ENCODE measurements around the gene A4GNT.
"Not testable (repeated sequence)": the region's sequence is repeated elsewhere in the genome, so short reads cannot be mapped to it uniquely, and the experiment has no call there.

Gene A4GNT

DNA sequence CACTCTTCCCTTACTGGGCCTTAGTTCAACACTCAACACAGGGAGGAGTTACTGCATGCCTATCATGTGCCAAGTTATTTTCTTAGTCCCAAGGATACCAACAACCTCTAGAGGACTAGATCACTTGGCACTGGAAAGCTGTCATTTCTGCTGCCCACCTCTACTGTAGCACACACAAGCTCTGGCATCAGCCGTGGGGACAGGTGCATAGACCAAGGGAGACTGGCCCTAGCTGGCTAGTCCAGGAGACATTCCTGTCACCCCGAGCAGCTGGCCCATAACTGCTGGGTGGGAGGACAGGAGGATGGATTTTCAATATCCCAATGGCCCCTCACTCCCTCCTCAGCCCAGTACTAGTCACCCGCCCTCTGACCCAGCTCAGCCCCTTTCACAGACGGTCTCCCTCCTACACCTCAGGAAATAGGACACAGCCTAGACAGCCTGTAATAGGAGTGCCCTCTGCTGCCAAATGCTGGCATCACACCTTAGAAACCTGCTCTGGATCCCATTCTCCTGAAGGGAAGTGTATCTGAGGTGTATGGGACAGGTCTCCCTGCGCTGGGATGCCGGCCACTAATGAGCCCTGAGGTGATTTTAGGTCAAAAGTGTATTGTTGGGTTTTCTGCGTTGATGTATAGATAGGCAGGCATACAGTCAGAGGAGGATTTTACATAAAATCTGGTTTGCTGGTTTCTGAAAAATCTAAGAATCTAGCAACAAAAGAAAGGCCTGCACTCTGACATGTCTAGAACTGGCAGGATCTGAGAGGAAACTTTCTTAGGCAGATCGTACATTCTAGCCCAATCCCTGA lies 13.4 kb downstream of the A4GNT start:
- DNase-seq (ENCODE audit: low read depth in 2 of 2) = peak in 1 of 2 donors; percentile 21

DNA sequence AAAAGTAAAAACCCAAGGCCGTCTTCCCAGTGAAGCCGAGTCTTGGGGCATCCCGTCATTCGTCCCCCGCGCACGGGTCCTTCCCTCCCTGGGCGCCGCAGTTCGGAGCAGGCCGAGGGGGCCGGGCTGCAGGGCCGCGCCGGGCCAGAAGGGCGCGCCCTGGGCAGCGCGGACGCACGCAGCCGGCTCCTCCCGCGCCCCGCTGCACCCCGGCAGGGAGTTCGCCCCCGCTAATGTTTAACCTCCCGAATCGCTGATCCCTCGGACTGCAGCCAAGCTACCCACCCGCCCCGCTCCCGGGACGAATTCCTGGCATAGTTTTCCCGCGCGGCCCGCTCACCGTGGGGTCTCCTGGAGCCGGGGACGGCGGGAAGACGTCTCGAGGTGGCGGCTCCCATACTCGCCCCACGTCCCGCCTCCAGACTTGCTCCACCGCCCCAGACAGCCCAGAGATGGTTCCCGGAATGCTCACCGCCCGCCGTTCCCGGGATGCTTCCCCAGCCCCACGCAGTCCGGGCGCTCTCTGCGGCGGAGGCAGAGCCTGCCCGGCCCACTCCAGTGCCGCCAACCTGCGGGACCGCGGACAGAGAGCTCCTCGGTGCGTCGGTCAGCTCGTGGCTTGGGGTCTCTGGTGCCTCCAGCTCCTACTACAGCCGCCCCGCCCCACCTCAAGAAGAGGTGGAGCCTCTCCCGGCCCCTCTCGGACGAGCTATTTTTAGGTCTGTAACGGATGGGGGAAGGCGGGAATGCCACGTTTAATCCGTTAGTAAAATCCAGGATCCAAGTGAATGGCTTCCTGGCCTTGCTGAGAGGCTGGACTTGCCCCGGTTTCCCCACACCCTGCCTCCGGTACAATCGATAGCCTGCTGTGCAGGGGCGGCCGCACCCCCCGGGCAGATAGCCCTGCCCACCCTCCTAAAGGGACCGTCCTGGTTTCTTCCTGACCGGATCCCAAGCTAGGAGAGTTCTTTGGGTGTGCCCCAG lies 16.9 kb downstream of the A4GNT start, which contains the start of gene DZIP1L:
DZIP1L (minus strand) TSS at position 621 of the 984 bp plus-strand sequence. CDS start 11,637 bp downstream, outside the sequence.
- DNase-seq (ENCODE audit: low read depth in 2 of 2) = peak in 1 of 2 donors; percentile 10

DNA sequence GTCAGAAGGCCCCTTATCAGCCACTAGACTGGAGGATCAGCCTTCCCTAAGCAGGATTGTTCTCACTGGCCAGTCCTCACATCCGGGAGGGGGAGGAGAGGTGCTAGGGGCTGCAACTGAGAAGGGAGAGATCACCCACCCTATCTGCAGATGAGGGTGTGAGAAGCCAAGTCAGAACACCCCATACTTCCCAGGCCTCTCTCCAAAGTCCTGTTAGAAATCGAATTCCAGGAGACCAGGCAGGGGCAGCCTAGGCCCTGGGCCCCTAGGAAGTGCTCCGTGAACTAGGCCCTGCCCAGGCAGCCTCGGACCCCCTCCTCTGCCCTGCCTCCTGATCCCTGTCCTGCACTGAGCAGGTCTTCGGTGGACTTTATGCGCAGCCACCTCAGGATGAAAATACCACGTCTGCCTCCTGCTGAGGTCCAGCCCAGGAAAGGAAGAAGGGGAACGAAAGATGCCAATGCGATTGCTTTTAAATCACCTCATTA lies 17.7 kb downstream of the A4GNT start:
- DNase-seq (ENCODE audit: low read depth in 2 of 2) = no peak

DNA sequence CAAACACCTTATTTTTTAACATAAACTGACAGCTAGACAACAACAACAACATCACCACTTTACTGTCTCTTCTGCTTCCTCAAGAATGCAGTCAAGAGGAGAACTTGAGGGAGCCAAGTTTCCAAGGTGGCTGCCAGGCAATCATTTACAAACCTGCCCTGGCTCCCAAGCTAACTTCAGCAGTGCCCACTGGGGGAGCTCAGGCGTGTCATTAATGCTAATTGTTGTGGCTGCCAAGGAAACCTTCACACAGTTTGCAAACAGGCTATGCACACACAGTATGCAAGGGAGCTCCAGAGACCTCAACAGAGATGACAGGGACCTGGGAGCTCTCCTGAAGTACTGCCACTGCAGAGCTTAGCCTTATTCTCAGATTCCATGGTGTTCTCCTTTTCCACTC lies 18.9 kb downstream of the A4GNT start:
- no peak for DNase-seq (ENCODE audit: low read depth in 2 of 2)

DNA sequence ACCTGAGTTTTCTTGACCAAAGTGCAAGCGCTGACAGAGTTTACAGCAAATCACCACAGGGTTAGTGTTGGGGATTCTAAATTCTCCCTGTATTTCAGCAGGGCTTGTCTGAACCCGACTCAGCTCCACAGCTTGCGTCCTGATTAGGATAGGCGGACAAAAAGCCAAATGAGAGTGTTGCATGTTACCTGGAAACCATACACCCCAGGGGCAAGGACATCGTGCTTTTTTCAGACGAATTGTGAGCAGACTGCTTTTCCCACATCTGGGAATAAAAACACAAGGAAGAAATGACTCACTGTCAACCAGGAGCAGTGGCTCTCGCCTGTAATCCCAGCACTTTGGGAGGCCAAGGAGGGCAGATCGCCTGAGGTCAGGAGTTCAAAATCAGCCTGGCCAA lies 19.8 kb downstream of the A4GNT start:
- no peak for DNase-seq (ENCODE audit: low read depth in 2 of 2)

DNA sequence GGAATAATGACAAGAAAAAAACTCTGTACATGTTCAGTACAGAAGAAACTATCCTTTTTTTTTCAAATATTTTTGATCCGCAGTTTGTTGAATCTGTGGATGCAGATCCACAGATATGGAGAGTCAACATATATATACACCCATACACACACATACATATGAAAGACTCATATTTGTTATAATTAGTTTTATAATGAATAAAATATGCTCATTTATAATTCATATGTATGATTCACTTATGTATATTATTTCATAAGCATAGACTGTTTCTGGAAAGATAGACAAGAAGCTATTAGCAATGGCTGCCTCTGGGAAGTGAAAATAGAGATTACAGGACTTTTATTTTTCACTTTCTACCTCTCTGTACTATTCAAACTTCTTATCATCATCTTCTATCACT lies 26.6 kb downstream of the A4GNT start:
- no peak for DNase-seq (ENCODE audit: low read depth in 2 of 2)

DNA sequence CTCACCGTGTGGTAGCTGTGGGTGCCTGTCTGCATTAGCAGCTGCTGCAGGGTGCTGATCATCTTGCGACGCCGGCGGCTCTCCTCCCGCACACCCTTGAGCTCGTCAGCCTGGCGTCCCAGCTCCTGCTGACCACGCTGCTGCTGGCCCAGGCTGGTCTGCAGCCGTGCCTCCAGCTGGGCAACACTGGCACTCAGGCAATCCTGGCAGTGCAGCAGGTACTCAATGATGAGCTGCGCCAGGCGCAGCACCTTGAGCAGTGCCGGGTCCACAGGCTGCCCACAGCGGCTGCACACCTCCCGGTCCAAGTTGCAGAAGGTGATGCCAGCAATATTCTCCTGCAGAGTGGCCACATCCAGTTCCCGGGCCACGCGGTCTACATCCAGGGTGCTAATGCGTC lies 28.7 kb downstream of the A4GNT start:
- no peak for DNase-seq (ENCODE audit: low read depth in 2 of 2)

DNA sequence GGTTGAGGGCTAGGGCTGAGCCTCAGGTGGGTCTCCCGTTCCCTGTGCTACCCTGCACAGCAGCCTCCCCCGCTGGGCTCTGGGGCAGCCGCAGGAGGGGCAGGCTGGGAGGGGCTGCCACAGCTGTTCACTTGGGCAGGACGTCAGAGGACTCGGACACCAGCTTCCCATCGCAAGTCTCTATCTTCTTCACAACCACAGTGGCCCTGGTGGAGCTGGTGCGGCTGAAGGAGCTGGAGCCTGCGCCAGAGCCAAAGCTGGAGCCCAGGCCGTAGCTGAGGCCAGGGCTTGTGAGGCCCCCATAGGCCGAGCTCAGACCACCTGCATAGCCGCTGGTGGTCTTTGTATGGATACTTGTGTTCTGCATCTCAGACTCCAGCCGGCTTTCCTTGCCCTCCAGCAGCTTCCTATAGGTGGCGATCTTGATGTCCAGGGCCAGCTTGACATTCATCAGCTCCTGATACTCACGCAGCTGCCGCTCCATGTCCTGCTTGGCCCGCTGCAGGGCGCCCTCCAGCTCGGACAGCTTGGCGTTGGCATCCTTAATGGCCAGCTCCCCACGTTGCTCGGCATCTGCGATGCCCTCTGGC lies 30.7 kb downstream of the A4GNT start:
- not testable (repeated sequence) for DNase-seq (ENCODE audit: low read depth in 2 of 2)

DNA sequence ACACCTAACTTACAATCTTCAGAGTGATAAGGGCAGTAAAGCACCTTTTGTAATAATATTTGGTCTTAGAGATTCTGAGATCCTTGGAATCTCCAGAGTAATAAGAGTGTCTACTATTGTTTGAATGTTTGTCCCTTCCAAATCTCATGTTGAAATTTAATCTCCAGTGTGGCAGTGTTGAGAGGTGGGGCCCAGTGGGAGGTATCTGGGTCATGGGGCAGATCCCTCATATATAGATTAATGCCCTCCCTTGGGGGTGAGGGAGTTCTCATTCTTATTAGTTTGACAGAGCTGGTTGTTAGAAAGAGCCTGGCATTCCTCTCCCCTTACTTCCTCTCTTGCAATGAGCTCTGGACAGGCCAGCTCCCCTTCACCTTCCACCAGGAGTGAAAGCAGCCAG lies 32.8 kb downstream of the A4GNT start:
- DNase-seq (ENCODE audit: low read depth in 2 of 2) = no peak

DNA sequence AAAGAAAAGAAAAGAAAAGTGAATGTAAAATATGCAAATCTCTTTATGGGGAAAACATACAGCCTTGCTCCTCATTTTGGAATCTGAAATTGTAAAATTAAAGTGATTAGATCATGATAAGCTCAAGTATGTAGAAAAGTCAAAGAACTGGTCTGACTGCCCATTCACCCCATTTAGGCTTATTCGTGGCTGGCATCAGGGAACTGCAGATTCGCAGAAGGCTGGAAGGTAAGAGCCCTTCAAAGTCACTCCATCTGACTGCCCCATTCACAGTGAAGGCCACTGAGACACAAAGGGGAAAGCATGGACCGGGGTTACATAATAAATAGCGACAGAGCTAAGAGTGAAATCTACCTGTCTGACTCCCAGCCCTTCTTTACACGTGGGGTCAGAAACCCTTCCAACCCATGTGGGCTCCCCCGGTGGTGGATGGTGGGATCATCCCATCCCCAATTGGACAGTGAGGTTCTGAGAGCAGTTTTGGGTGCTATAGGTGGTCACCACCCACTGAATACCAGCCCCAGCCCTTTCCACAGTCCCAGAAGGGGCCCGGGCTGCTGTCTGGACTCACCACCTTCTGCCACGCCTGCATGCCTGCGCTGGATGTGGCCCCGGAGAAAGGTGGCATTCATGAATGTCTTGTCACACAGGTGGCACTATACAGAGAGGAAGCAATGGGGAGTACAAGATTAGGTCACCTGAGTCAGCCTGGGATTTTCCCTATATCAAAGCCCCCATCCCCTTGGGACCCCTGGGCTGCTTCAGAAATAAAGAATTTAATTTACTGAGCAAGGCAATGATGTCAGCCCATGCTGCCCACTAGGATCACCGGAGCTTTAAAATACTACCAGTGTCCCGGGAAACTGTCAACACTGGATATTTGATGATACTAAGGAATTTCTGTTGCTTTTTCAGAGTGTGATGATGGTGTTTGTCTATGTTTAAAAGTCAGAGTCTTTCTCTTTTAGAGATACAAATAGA lies 34.7 kb downstream of the A4GNT start:
- no peak for DNase-seq (ENCODE audit: low read depth in 2 of 2)

DNA sequence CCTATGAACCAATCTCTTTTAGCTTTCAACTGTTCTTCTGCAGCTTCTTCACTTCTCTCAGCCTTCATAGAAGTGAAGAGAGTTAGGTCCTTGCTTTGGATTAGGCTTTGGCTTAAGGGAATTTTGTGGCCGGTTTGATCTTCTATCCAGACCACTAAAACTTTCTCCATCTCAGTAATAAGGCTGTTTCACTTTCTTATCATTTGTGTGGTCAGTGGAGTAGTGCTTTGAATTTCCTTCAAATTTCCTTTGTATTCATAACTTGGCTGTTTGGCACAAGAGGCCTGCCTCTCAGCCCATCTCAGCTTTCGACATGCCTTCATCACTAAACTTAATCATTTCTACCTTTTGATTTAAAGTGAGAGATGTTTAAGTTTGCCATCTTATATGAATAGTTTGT lies 38.5 kb downstream of the A4GNT start:
- no peak for DNase-seq (ENCODE audit: low read depth in 2 of 2)

DNA sequence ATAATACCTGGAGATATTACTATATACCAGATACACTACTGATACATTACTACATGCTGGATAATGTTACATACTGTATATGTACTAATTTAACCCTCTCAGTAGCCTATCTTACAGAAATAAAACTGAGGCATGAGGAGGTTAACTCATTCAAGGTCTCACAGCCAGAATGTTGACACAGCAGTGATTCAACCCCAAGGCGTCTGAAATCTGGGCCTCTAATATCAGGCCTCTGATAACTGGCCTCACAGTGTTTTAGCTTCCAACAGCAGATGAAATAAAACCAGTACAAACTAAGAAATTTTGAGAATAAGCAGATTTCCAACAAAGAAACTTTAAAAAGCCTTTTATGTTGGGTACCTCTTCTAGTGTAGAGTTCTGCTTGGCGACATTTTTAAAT lies 40.2 kb downstream of the A4GNT start:
- DNase-seq (ENCODE audit: low read depth in 2 of 2) = no peak

DNA sequence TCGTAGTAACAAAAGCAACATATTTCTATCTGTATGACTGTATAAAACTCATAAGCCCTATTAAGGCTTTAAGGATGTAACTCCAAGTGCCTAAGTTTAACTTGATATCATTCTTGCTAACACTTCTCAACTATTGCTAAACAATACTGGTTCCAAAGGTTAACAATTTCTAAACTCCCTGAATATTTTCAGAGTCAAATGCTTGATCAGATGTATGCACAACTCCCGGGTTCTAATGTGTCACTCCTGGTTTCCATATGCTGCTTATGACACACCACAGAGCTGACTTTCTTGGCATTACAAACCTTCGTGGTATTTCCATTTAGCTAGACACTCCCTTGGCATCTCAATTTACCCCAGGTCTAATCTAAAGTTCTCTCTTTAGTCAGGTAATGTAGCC lies 43.1 kb downstream of the A4GNT start:
- no peak for DNase-seq (ENCODE audit: low read depth in 2 of 2)

DNA sequence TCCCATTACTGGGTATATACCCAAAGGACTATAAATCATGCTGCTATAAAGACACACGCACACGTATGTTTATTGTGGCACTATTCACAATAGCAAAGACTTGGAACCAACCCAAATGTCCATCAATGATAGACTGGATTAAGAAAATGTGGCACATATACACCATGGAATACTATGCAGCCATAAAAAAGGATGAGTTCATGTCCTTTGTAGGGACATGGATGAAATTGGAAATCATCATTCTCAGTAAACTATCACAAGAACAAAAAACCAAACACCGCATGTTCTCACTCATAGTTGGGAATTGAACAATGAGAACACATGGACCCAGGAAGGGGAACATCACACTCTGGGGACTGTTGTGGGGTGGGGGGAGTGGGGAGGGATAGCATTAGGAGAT lies 46.4 kb downstream of the A4GNT start:
- DNase-seq (ENCODE audit: low read depth in 2 of 2) = not testable (repeated sequence)

DNA sequence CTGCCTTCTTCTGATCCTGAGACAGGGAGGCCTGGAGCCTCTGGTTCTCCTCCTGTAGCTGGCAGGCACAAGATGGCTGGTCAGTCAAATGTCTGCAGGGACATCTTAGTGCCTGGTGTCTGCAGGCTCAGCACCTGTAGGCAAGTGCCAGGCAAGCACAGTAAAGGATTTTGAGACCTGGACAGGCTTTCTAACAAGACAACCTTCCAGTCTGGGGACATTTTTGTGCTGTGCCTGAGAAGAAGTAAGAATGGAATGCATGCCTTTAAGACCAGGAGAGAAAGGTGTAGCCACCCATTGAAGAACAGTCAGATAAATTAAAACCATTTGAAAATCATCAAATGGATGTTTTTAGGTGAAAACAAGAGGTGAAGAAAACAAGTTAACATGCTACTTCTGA lies 48.0 kb downstream of the A4GNT start:
- no peak for DNase-seq (ENCODE audit: low read depth in 2 of 2)

DNA sequence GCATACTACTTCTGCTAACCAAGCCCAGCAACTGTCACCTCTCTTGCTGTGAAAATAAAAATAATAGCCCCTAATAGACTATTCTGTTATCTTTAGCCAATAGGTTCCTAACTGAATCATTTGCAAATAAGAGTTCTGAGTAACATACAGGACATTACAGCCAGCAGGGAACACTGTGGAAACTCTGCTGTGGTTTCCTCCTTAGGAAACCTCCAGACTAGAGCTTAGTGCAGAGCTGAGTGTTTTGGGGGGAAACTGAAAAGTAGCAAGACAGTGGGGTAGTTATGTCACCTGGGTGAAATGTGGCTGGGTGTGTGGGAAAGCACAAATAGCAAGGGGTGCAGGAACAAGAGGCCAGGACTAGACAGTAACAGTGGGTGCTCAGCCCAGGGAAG lies 49.2 kb downstream of the A4GNT start:
- DNase-seq (ENCODE audit: low read depth in 2 of 2) = no peak

DNA sequence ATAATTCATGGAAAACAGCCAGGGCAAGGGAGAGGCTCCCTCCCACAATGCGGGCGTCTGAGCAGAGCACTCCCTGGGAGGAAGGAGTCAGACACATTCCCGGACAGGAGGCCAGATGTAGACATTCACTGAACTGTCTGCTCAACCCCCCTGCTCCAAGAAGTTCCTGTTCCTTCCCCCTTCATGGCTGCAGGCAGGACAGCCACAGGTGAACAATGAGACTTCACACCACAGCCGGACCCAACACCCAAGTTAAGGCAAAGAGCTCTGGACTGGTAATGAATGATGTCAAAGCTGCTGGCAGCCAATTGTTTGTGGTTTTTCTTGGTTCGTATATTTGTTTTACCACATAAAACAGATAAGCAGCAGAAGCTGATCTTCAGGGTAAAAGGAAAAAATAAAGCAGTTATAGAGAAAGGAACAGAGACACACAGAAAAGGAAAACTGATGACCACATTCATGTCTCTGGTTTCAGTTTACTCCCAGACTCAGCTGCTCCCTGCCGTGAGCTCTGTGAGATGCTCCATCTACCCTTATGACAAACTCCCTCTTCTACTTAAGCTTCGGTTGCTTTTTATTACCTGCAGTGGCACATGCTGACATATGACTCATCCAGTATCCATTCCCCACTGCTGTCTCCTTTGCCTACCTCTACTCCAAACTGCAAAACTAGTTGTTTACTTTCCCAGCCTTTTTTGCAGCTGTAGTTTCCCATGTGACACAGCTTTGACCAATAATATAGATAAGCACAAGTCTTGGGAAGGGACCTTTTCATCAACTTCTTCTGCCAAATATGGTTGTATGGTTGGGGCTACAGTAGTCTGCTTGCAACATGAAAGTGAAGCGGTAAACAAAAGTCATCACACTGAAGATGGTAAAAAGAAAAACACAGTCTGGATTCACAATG lies 49.9 kb downstream of the A4GNT start:
- DNase-seq (ENCODE audit: low read depth in 2 of 2) = no peak

DNA sequence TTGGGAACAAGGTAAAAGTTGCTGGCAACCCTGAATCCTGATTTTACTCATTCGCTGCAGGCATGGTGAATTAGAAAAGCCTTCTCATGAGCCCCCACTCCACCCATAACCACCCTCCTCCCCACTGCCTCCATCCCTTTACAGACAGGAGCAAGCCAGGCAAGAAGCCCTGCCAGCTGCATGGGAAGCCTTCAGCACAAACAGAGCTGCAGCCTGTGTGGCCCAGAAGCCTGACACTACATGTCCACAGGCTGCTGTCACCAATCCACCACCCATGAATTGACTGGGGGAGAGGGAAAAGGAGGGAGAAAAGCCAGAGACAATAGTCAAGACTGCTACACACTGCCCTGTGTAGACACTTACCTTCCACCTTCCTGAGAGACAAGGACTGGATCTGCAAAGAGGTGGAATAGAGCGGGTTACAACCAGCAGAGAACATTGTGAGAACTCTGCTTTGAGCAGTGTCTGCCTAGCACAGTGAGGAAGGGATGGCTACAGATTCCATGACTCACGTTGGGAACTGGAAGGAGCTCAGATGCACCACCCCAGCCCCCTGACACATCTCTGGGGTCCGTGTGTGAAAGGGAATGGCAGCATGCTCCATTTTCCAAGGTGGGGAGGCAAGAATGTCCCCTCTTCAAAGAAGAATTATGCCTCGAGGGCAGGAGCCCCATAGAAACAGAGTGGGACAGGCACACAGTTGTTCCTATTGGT lies 50.7 kb downstream of the A4GNT start:
- DNase-seq (ENCODE audit: low read depth in 2 of 2) = no peak

DNA sequence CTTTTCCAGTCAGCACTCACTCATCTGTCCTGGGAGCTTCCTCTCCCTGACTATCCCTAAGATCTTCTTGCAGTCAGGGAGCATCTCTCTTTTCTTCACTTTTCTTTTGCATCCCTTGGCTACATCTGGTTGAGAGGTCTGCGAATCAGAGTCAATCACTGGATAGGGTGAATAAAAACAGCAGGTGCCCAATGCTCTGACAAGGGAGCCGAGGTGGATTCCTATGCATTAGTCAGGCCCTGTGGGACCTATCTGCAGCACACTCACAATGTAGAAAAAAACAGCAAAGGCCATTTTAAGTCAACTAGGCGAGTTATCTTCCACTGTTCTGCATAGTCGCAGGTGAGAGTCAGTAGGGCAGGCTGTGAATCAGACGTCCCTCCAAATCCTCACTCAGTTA lies 52.3 kb downstream of the A4GNT start:
- DNase-seq (ENCODE audit: low read depth in 2 of 2) = no peak

All from stimulated activated CD8-positive, alpha-beta memory T cell treated with anti-CD3 and anti-CD28 coated beads, Interleukin-7, amount 100 ng/mL, for 4 hours (primary cell).